Neural cell (in vitro differentiated cells): Measurements from ENCODE around the gene IQCH. TPM values are rescaled to one million over a fixed set of nuclear protein-coding genes. Genes with fewer than 3 reads are reported as not detected.

Experiments used
- H2AFZ ChIP-seq: fragments of 200-600, 300-800 bp; sonication (generic), shearing (Covaris generic); 2 replicates; pipeline ENCODE4 v1.6.0; 2014; ENCODE audit warnings: low read depth, mild to moderate bottlenecking, antibody characterized with exemption, low read length, moderate library complexity
- H3F3A ChIP-seq: fragments of 200-600 bp; shearing (Covaris generic); 2 replicates; pipeline ENCODE4 v1.6.1; 2016; ENCODE audit warnings: mild to moderate bottlenecking, moderate library complexity, mixed read lengths, antibody characterized with exemption, low read length; ENCODE audit not compliant: insufficient read depth, poor library complexity, severe bottlenecking
- H3K27ac ChIP-seq: fragments of 200-600, 300-800 bp; sonication (generic), shearing (Covaris generic); 2 replicates; pipeline ENCODE4 v1.5.1; 2014; ENCODE audit warnings: mild to moderate bottlenecking, low read length, moderate library complexity
- H3K27me3 ChIP-seq: fragments of 300-800, 200-600 bp; sonication (generic), shearing (Covaris generic); 2 replicates; pipeline ENCODE4 v1.6.0; 2014; ENCODE audit warnings: mild to moderate bottlenecking, low read depth, low read length, moderate library complexity; ENCODE audit not compliant: insufficient read depth
- H3K36me3 ChIP-seq: fragments of 300-800, 200-600 bp; sonication (generic), shearing (Covaris generic); 2 replicates; pipeline ENCODE4 v1.5.1; 2014; ENCODE audit warnings: mild to moderate bottlenecking, antibody characterized with exemption, low read length, moderate library complexity; ENCODE audit not compliant: insufficient read depth
- H3K4me2 ChIP-seq: fragments of 300-800, 200-600 bp; sonication (generic), shearing (Covaris generic); 2 replicates; pipeline ENCODE4 v1.6.0; 2014; ENCODE audit warnings: mild to moderate bottlenecking, low read length
- H3K4me3 ChIP-seq: fragments of 300-800, 200-600 bp; sonication (generic), shearing (Covaris generic); 2 replicates; pipeline ENCODE4 v1.5.1; 2014; ENCODE audit warnings: mild to moderate bottlenecking, low read length, moderate library complexity
- H3K79me2 ChIP-seq: fragments of 200-600 bp; shearing (Covaris generic); replicated peaks from 2 replicates; pipeline ENCODE4 v1.6.0; 2014; ENCODE audit warnings: mild to moderate bottlenecking, low read length, moderate library complexity; ENCODE audit not compliant: insufficient read depth
- H3K9ac ChIP-seq: fragments of 300-800, 200-600 bp; sonication (generic), shearing (Covaris generic); 2 replicates; pipeline ENCODE4 v1.6.1; 2016; ENCODE audit warnings: mild to moderate bottlenecking, low read length, mixed read lengths
- H3K9me2 ChIP-seq: fragments of 200-600 bp; shearing (Covaris generic); 2 replicates; pipeline ENCODE4 v1.6.1; 2016; ENCODE audit warnings: mild to moderate bottlenecking, low read length, mixed read lengths; ENCODE audit not compliant: insufficient read depth
- H3K9me3 ChIP-seq: fragments of 200-600, 300-800 bp; sonication (generic), shearing (Covaris generic); 2 replicates; pipeline ENCODE4 v1.6.1; 2016; ENCODE audit warnings: mild to moderate bottlenecking, mixed run types, low read length, moderate library complexity, mixed read lengths
- H4K20me1 ChIP-seq: fragments of 200-600 bp; shearing (Covaris generic); 2 replicates; pipeline ENCODE4 v1.6.1; 2016; ENCODE audit warnings: mild to moderate bottlenecking, mixed run types; ENCODE audit not compliant: insufficient read depth
- CTCF ChIP-seq: fragments of 450-650 bp; IDR thresholded peaks from 2 replicates; pipeline ENCODE4 v1.5.1; 2014; ENCODE audit warnings: antibody characterized with exemption, mild to moderate bottlenecking, moderate library complexity; ENCODE audit not compliant: poor library complexity, severe bottlenecking
- EP300 ChIP-seq: fragments of 450-650 bp; conservative IDR thresholded peaks from 2 replicates; pipeline ENCODE4 v1.6.1; 2014; ENCODE audit warnings: antibody characterized with exemption, mild to moderate bottlenecking, moderate library complexity; ENCODE audit not compliant: poor library complexity, severe bottlenecking
- EZH2 ChIP-seq: fragments of 200-600, 300-800 bp; shearing (Covaris generic), sonication (generic); IDR thresholded peaks from 2 replicates; pipeline ENCODE4 v1.6.1; 2014; ENCODE audit warnings: antibody characterized with exemption, low read length, borderline replicate concordance, mild to moderate bottlenecking; ENCODE audit not compliant: insufficient read depth, poor library complexity, severe bottlenecking
- MXI1 ChIP-seq: fragments of 450-650 bp; conservative IDR thresholded peaks from 2 replicates; pipeline ENCODE4 v1.6.1; 2014; ENCODE audit warnings: antibody characterized with exemption, mild to moderate bottlenecking; ENCODE audit not compliant: poor library complexity, severe bottlenecking
- POLR2AphosphoS5 ChIP-seq: IDR thresholded peaks from 2 replicates; pipeline ENCODE4 v1.6.1; 2012
- RAD21 ChIP-seq: fragments of 450-650 bp; conservative IDR thresholded peaks from 2 replicates; pipeline ENCODE4 v1.6.1; 2014; ENCODE audit warnings: antibody characterized with exemption, mild to moderate bottlenecking, moderate library complexity
- SMC3 ChIP-seq: fragments of 450-650 bp; conservative IDR thresholded peaks from 2 replicates; pipeline ENCODE4 v1.6.1; 2014; ENCODE audit warnings: antibody characterized with exemption, mild to moderate bottlenecking, moderate library complexity; ENCODE audit not compliant: poor library complexity
- TAF1 ChIP-seq: IDR thresholded peaks from 2 replicates; pipeline ENCODE4 v1.6.1; 2012; ENCODE audit warnings: low read depth
- polyA plus RNA-seq: library from polyadenylated mRNA; depleted of rRNA; stranded (reverse); fragments of >200 nt; gene quantifications from 2 replicates; pipeline ENCODE4 v1.2.3, GENCODE V29; 2014
- TF ChIP-seq, protein P1 (sequence below): IDR thresholded peaks from 2 replicates; pipeline ENCODE4 v1.6.1; 2012; ENCODE audit warnings: borderline replicate concordance

The IQCH gene
- polyA plus RNA-seq, 1 donor from 2014 or later = 2.8 TPM

- H3K4me2 ChIP-seq = no peak overlapping the region
- H3F3A ChIP-seq = no peaks in the 10 kb centered on the region
- no peaks in the 10 kb centered on the region for H3K9me3 ChIP-seq
- H3K9me2 ChIP-seq = no peaks in the 10 kb centered on the region
- H4K20me1 ChIP-seq = no peaks in the 10 kb centered on the region
- H2AFZ ChIP-seq = no peak overlapping the region
- no peak overlapping the region for H3K27ac ChIP-seq
- H3K79me2 ChIP-seq = no peaks in the 10 kb centered on the region
- TF ChIP-seq EZH2 (no peak), SMC3 (no peak), RAD21 (no peak), CTCF (no peak), TAF1 (no peak), POLR2AphosphoS5 (no peak), MXI1 (no peak), EP300 (no peak)
- TF ChIP-seq, protein P1, sequence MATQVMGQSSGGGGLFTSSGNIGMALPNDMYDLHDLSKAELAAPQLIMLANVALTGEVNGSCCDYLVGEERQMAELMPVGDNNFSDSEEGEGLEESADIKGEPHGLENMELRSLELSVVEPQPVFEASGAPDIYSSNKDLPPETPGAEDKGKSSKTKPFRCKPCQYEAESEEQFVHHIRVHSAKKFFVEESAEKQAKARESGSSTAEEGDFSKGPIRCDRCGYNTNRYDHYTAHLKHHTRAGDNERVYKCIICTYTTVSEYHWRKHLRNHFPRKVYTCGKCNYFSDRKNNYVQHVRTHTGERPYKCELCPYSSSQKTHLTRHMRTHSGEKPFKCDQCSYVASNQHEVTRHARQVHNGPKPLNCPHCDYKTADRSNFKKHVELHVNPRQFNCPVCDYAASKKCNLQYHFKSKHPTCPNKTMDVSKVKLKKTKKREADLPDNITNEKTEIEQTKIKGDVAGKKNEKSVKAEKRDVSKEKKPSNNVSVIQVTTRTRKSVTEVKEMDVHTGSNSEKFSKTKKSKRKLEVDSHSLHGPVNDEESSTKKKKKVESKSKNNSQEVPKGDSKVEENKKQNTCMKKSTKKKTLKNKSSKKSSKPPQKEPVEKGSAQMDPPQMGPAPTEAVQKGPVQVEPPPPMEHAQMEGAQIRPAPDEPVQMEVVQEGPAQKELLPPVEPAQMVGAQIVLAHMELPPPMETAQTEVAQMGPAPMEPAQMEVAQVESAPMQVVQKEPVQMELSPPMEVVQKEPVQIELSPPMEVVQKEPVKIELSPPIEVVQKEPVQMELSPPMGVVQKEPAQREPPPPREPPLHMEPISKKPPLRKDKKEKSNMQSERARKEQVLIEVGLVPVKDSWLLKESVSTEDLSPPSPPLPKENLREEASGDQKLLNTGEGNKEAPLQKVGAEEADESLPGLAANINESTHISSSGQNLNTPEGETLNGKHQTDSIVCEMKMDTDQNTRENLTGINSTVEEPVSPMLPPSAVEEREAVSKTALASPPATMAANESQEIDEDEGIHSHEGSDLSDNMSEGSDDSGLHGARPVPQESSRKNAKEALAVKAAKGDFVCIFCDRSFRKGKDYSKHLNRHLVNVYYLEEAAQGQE = no peak
- no peaks in the 10 kb centered on the region for H3K27me3 ChIP-seq
- no peak overlapping the region for H3K4me3 ChIP-seq
- no peak overlapping the region for H3K9ac ChIP-seq
- H3K36me3 ChIP-seq = no peaks in the 10 kb centered on the region
Measured at GRCh38 chr15:67481680-67482079, 227.1 kb downstream of the IQCH start.

DNA sequence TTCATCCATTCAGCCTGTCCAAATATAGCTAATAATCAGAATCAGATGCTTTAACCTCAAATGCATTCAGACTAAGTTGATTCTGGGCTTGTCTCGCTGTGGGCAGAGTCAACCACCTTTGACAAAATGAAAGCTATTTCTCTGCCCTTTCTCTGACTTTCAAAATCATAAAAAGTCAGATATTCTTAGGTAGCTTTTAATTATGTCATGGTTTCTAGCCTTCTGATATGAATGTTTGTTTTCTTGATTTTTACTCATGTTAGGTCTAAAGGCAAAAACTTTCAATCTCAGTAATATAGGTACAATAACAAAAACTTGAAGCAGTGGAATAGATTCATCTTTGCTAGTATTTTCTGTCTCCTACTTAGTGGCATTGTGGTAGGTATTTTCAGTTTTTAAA lies 241.0 kb downstream of the IQCH start:
- H3K4me3 ChIP-seq = no peak overlapping the region

More for the DNA sequence above, 241.0 kb downstream of the IQCH start:
- TF ChIP-seq RAD21 = no peak
- no peak for TF ChIP-seq POLR2AphosphoS5
- TF ChIP-seq EZH2 = no peak
- H4K20me1 ChIP-seq = no peaks in the 10 kb centered on the region
- no peaks in the 10 kb centered on the region for H3F3A ChIP-seq
- H3K36me3 ChIP-seq = no peaks in the 10 kb centered on the region
- H3K9ac ChIP-seq = no peak overlapping the region
- H3K9me2 ChIP-seq = no peaks in the 10 kb centered on the region
- no peaks in the 10 kb centered on the region for H3K79me2 ChIP-seq
- no peak overlapping the region for H2AFZ ChIP-seq
- no peak overlapping the region for H3K27ac ChIP-seq
- no peaks in the 10 kb centered on the region for H3K9me3 ChIP-seq
- H3K4me2 ChIP-seq = no peak overlapping the region
- peaks cover 8% of the 10 kb centered on the region for H3K27me3 ChIP-seq
